H9 (cell line): Measurements from ENCODE around the gene RBM33. TPM values are rescaled to one million over a fixed set of nuclear protein-coding genes. Genes with fewer than 3 reads are reported as not detected.

Experiments used
- DNase-seq: peaks from one replicate; pipeline ENCODE4 v3.0.0-alpha.2; 2017
- H2AFZ ChIP-seq: one replicate; pipeline ENCODE4 v1.6.1; 2013; ENCODE audit warnings: mild to moderate bottlenecking, low read length, control low read depth, moderate library complexity
- H2AK5ac ChIP-seq: 2 replicates; pipeline ENCODE4 v1.6.1; 2013; ENCODE audit warnings: low read length, control low read depth, mixed read lengths; ENCODE audit not compliant: insufficient read length
- H2BK120ac ChIP-seq: one replicate; pipeline ENCODE4 v1.6.1; 2013; ENCODE audit warnings: low read depth, mild to moderate bottlenecking, low read length, control low read depth, inconsistent platforms; ENCODE audit not compliant: poor library complexity, severe bottlenecking
- H2BK12ac ChIP-seq: 2 replicates; pipeline ENCODE4 v1.6.1; 2013; ENCODE audit warnings: low read length, control low read depth, mixed read lengths, low read depth; ENCODE audit not compliant: insufficient read length
- H2BK15ac ChIP-seq: 2 replicates; pipeline ENCODE4 v1.6.1; 2013; ENCODE audit warnings: low read depth, low read length, control low read depth
- H2BK20ac ChIP-seq: one replicate; pipeline ENCODE4 v1.6.1; 2013; ENCODE audit warnings: low read depth, mild to moderate bottlenecking, low read length, control low read depth, inconsistent platforms; ENCODE audit not compliant: poor library complexity, severe bottlenecking
- H2BK5ac ChIP-seq: 2 replicates; pipeline ENCODE4 v1.6.1; 2013; ENCODE audit warnings: low read length, control low read depth, mixed read lengths; ENCODE audit not compliant: insufficient read length
- H3K14ac ChIP-seq: 2 replicates; pipeline ENCODE4 v1.6.1; 2013; ENCODE audit warnings: low read length, control low read depth; ENCODE audit not compliant: insufficient read depth
- H3K18ac ChIP-seq: 2 replicates; pipeline ENCODE4 v1.6.1; 2013; ENCODE audit warnings: low read depth, mild to moderate bottlenecking, mixed read lengths, low read length, control low read depth; ENCODE audit not compliant: insufficient read length
- H3K23ac ChIP-seq: 2 replicates; pipeline ENCODE4 v1.6.1; 2013; ENCODE audit warnings: low read length, control low read depth, mixed read lengths, low read depth; ENCODE audit not compliant: insufficient read length
- H3K23me2 ChIP-seq: 2 replicates; pipeline ENCODE4 v1.6.1; 2013; ENCODE audit warnings: low read depth, mild to moderate bottlenecking, mixed read lengths, low read length, control low read depth; ENCODE audit not compliant: insufficient read length, poor library complexity, severe bottlenecking
- H3K27ac ChIP-seq: 2 replicates; pipeline ENCODE4 v1.5.1; 2013; ENCODE audit warnings: low read length, control low read depth, mixed read lengths, low read depth; ENCODE audit not compliant: insufficient read length
- H3K27me3 ChIP-seq: 2 replicates; pipeline ENCODE4 v1.6.1; 2013; ENCODE audit warnings: low read length, control low read depth, inconsistent platforms; ENCODE audit not compliant: insufficient read depth
- H3K4ac ChIP-seq: 2 replicates; pipeline ENCODE4 v1.6.1; 2013; ENCODE audit warnings: low read depth, mild to moderate bottlenecking, control low read depth, inconsistent platforms, low read length, moderate library complexity
- H3K4me1 ChIP-seq: 2 replicates; pipeline ENCODE4 v1.6.1; 2013; ENCODE audit warnings: low read length, control low read depth, inconsistent platforms; ENCODE audit not compliant: insufficient read depth
- H3K4me2 ChIP-seq: 2 replicates; pipeline ENCODE4 v1.6.1; 2013; ENCODE audit warnings: low read length, control low read depth, mixed read lengths; ENCODE audit not compliant: insufficient read length, insufficient read depth
- H3K56ac ChIP-seq: 2 replicates; pipeline ENCODE4 v1.6.1; 2013; ENCODE audit warnings: low read depth, mild to moderate bottlenecking, mixed read lengths, low read length, control low read depth; ENCODE audit not compliant: insufficient read length
- H3K79me1 ChIP-seq: 2 replicates; pipeline ENCODE4 v1.6.1; 2013; ENCODE audit warnings: low read depth, mild to moderate bottlenecking, moderate library complexity, low read length, control low read depth, inconsistent platforms; ENCODE audit not compliant: insufficient read depth, poor library complexity, severe bottlenecking
- H3K79me2 ChIP-seq: 2 replicates; pipeline ENCODE4 v1.6.1; 2013; ENCODE audit warnings: low read length, control low read depth, inconsistent platforms; ENCODE audit not compliant: insufficient read depth
- H3K9ac ChIP-seq: 2 replicates; pipeline ENCODE4 v1.6.1; 2013; ENCODE audit warnings: low read length, control low read depth, mixed read lengths; ENCODE audit not compliant: insufficient read length; ENCODE audit errors: extremely low read depth
- H3K9me3 ChIP-seq: one replicate; pipeline ENCODE4 v1.6.1; 2013; ENCODE audit warnings: low read depth, low read length, inconsistent platforms; ENCODE audit not compliant: control insufficient read depth
- H3T11ph ChIP-seq: one replicate; pipeline ENCODE4 v1.6.1; 2013; ENCODE audit warnings: mild to moderate bottlenecking, low read length, control low read depth, inconsistent platforms
- H4K20me1 ChIP-seq: one replicate; pipeline ENCODE4 v1.6.1; 2013; ENCODE audit not compliant: control insufficient read depth, insufficient read length, insufficient read depth
- H4K5ac ChIP-seq: 2 replicates; pipeline ENCODE4 v1.6.1; 2013; ENCODE audit warnings: low read depth, mild to moderate bottlenecking, mixed read lengths, low read length, control low read depth; ENCODE audit not compliant: insufficient read length
- H4K8ac ChIP-seq: replicated peaks from 2 replicates; pipeline ENCODE4 v1.6.1; 2013; ENCODE audit warnings: low read length, control low read depth, mixed read lengths, low read depth; ENCODE audit not compliant: insufficient read length
- H4K91ac ChIP-seq: 2 replicates; pipeline ENCODE4 v1.6.1; 2013; ENCODE audit warnings: low read depth, mild to moderate bottlenecking, moderate library complexity, mixed read lengths, low read length, control low read depth; ENCODE audit not compliant: insufficient read length
- H3K27ac Mint-ChIP-seq, 3 experiments: 2 replicates in 2 of 3; 3 replicates in 1 of 3; pipeline ENCODE4 v1.8.0; 2020 to 2021; ENCODE audit warnings: mixed read lengths in 3 of 3, mild to moderate bottlenecking in 1 of 3, moderate library complexity in 1 of 3
- H3K27me3 Mint-ChIP-seq: 2 replicates; pipeline ENCODE4 v1.8.0; 2021; ENCODE audit warnings: low read depth, mild to moderate bottlenecking, moderate library complexity, mixed read lengths
- H3K36me3 Mint-ChIP-seq, 3 experiments: 2 replicates in 2 of 3; 3 replicates in 1 of 3; pipeline ENCODE4 v1.8.0; 2020 to 2021; ENCODE audit warnings: low read depth in 3 of 3, mixed read lengths in 3 of 3; ENCODE audit not compliant: insufficient read depth in 1 of 3
- H3K4me1 Mint-ChIP-seq, 2 experiments: 2 replicates each; pipeline ENCODE4 v1.8.0; 2020; ENCODE audit warnings: mixed read lengths in 2 of 2
- H3K4me3 Mint-ChIP-seq, 2 experiments: 2 replicates in 1 of 2; 3 replicates in 1 of 2; pipeline ENCODE4 v1.8.0; 2020 to 2021; ENCODE audit warnings: mild to moderate bottlenecking in 2 of 2, mixed read lengths in 2 of 2, moderate library complexity in 1 of 2
- H3K9me3 Mint-ChIP-seq, 2 experiments: 2 replicates in 1 of 2; 3 replicates in 1 of 2; pipeline ENCODE4 v1.8.0; 2020; ENCODE audit warnings: mild to moderate bottlenecking in 2 of 2, mixed read lengths in 2 of 2, moderate library complexity in 1 of 2
- WGBS: extraction: QIAGEN DNeasy Blood & Tissue Kit; methylation state at CpG from one replicate; pipeline ENCODE4 v1.1.7; 2013; ENCODE audit warnings: missing lambda C conversion rate, low lambda C conversion rate, mixed read lengths; ENCODE audit not compliant: insufficient read length; ENCODE audit errors: extremely low coverage; 5-methylcytosine and 5-hydroxymethylcytosine counted together
- total RNA-seq: library from RNA; stranded (reverse); gene quantifications from 2 replicates; pipeline ENCODE4 v1.2.1, GENCODE V29; 2021
- TF ChIP-seq, protein P1 (sequence below): fragments of 200-600 bp; sonication (generic); conservative IDR thresholded peaks from 3 replicates; pipeline ENCODE4 v1.8.0; 2021; ENCODE audit warnings: antibody characterized with exemption, mild to moderate bottlenecking

RBM33 gene
- total RNA-seq, 1 experiment from 2014 or later = 71.3 TPM

DNA sequence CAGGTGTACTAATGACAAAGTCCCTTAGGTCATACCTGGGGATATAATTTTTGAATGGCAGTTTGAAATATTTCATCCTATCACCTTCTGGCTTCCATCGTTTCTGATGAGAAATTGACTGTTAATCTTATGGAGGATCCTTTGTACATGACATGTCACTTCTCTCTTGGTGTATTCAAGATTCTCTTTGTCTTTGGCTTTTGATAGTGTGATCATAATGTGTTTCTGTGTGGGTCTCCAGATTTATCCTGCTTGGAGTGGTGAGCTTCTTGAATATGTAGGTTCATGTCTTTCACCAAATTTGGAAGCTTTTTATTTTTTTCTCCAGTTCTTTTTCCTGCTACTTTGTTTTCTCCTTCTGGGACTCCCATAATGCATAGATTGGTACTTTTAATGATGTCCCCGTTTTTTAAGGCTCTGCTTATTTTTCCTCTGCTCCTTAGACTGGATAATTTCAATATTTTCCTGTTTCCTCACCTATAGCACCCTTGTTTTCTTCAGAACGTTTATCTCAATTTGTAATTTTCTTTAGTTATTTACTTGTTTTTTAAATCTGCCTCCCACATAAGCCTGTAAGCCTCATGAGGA, 4.4 kb downstream of the RBM33 start:
- no peak overlapping the region for H3T11ph ChIP-seq
- H3K36me3 Mint-ChIP-seq = peaks cover 38 to 42% (median 41%) of the 10 kb centered on the region in 3 experiments
- H2AFZ ChIP-seq = no peak overlapping the region
- H4K20me1 ChIP-seq = no peaks in the 10 kb centered on the region
- H3K79me2 ChIP-seq = peaks cover 57% of the 10 kb centered on the region
- H2BK12ac ChIP-seq = no peak overlapping the region
- no peak overlapping the region for H3K23ac ChIP-seq
- H3K4me3 Mint-ChIP-seq = no peak overlapping the region
- no peak overlapping the region for H3K4me2 ChIP-seq
- no peak overlapping the region for H3K18ac ChIP-seq
- H4K8ac ChIP-seq = no peak overlapping the region
- no peak for DNase-seq
- peaks cover 6% of the 10 kb centered on the region for H3K79me1 ChIP-seq
- no peak overlapping the region for H3K4ac ChIP-seq
- no peaks in the 10 kb centered on the region for H3K23me2 ChIP-seq
- H3K27me3 ChIP-seq = no peaks in the 10 kb centered on the region
- H3K14ac ChIP-seq = no peak overlapping the region
- no peak overlapping the region for H2BK20ac ChIP-seq
- H2BK15ac ChIP-seq = no peak overlapping the region
- no peak overlapping the region for H3K27ac Mint-ChIP-seq
- H4K5ac ChIP-seq = no peak overlapping the region
- H3K56ac ChIP-seq = no peak overlapping the region
- TF ChIP-seq, protein P1, sequence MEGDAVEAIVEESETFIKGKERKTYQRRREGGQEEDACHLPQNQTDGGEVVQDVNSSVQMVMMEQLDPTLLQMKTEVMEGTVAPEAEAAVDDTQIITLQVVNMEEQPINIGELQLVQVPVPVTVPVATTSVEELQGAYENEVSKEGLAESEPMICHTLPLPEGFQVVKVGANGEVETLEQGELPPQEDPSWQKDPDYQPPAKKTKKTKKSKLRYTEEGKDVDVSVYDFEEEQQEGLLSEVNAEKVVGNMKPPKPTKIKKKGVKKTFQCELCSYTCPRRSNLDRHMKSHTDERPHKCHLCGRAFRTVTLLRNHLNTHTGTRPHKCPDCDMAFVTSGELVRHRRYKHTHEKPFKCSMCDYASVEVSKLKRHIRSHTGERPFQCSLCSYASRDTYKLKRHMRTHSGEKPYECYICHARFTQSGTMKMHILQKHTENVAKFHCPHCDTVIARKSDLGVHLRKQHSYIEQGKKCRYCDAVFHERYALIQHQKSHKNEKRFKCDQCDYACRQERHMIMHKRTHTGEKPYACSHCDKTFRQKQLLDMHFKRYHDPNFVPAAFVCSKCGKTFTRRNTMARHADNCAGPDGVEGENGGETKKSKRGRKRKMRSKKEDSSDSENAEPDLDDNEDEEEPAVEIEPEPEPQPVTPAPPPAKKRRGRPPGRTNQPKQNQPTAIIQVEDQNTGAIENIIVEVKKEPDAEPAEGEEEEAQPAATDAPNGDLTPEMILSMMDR = no peak
- no peaks in the 10 kb centered on the region for H3K9me3 ChIP-seq
- no peak overlapping the region for H2BK120ac ChIP-seq
- no peak overlapping the region for H2BK5ac ChIP-seq
- no peak overlapping the region for H2AK5ac ChIP-seq
- WGBS = no CpG with 5 or more reads among the region's 3 CpGs
- H3K27me3 Mint-ChIP-seq = no peaks in the 10 kb centered on the region
- H3K4me1 Mint-ChIP-seq = peaks cover 23 to 26% of the 10 kb centered on the region in 2 experiments
- H3K9me3 Mint-ChIP-seq = peaks cover 18 to 27% of the 10 kb centered on the region in 2 experiments
- no peak overlapping the region for H4K91ac ChIP-seq
- H3K27ac ChIP-seq = no peak overlapping the region
- no peak overlapping the region for H3K9ac ChIP-seq
- H3K4me1 ChIP-seq = no peaks in the 10 kb centered on the region
